CD4-positive, CD25-positive, alpha-beta regulatory T cell (primary cell): ENCODE measurements around the gene SENP7. TPM values are rescaled to one million over a fixed set of nuclear protein-coding genes. Genes with fewer than 3 reads are reported as not detected.

Experiments used
- ATAC-seq, 2 donors: fragments of 150-1000 bp; cut with Tn5 transposase; one replicate each; pipeline ENCODE4 v1.10.0; 2021; ENCODE audit warnings: low read depth in 2 of 2, moderate number of reproducible peaks in 2 of 2, moderate library complexity in 1 of 2
- DNase-seq, 3 donors: peaks; one replicate each; pipeline versions ENCODE4 v3.0.0 to v3.0.0-alpha.2; 2012 to 2022; ENCODE audit warnings: mixed read lengths in 1 of 3
- H3K27ac ChIP-seq: one replicate; pipeline ENCODE4 v1.7.0; 2013; ENCODE audit warnings: mild to moderate bottlenecking, low read length; ENCODE audit not compliant: insufficient read depth, poor library complexity, severe bottlenecking
- H3K27me3 ChIP-seq: one replicate; pipeline ENCODE4 v1.7.0; 2013; ENCODE audit warnings: low read length; ENCODE audit not compliant: control insufficient read depth, insufficient read depth
- H3K36me3 ChIP-seq: one replicate; pipeline ENCODE4 v1.7.0; 2013; ENCODE audit warnings: mild to moderate bottlenecking, low read length, moderate library complexity; ENCODE audit not compliant: control insufficient read depth, insufficient read depth
- H3K4me1 ChIP-seq: 2 replicates; pipeline ENCODE4 v1.7.0; 2013; ENCODE audit warnings: mild to moderate bottlenecking, low read length; ENCODE audit not compliant: insufficient read depth, control insufficient read depth, poor library complexity, severe bottlenecking
- H3K4me3 ChIP-seq: one replicate; pipeline ENCODE4 v1.7.0; 2013; ENCODE audit warnings: low read depth, mild to moderate bottlenecking, low read length, moderate library complexity
- H3K9me3 ChIP-seq, 2 experiments: 1 replicate in 1 of 2; 2 replicates in 1 of 2; pipeline ENCODE4 v1.7.0; 2013; ENCODE audit warnings: low read length in 2 of 2, mild to moderate bottlenecking in 1 of 2, moderate library complexity in 1 of 2; ENCODE audit not compliant: control insufficient read depth in 2 of 2
- H3K27ac Mint-ChIP-seq, 3 donors: one replicate each; pipeline ENCODE4 v1.8.0; 2020 to 2022; ENCODE audit warnings: mild to moderate bottlenecking in 3 of 3, mixed read lengths in 3 of 3, moderate library complexity in 2 of 3
- H3K27me3 Mint-ChIP-seq: one replicate; pipeline ENCODE4 v1.8.0; 2022; ENCODE audit warnings: mild to moderate bottlenecking, mixed read lengths
- H3K36me3 Mint-ChIP-seq: one replicate; pipeline ENCODE4 v1.8.0; 2020; ENCODE audit warnings: mixed read lengths
- H3K4me1 Mint-ChIP-seq, 4 donors: one replicate each; pipeline ENCODE4 v1.8.0; 2020 to 2022; ENCODE audit warnings: mixed read lengths in 4 of 4, mild to moderate bottlenecking in 1 of 4
- H3K4me3 Mint-ChIP-seq, 4 donors: one replicate each; pipeline ENCODE4 v1.8.0; 2020 to 2022; ENCODE audit warnings: mild to moderate bottlenecking in 4 of 4, mixed read lengths in 4 of 4, moderate library complexity in 3 of 4
- H3K9me3 Mint-ChIP-seq, 7 donors: one replicate each; pipeline ENCODE4 v1.8.0; 2020 to 2022; ENCODE audit warnings: mixed read lengths in 7 of 7, mild to moderate bottlenecking in 3 of 7, moderate library complexity in 2 of 7
- polyA plus RNA-seq, 4 donors: library from polyadenylated mRNA; unstranded; fragments of 300-500 nt; fragmentation: Illumina TruSeq; gene quantifications; one replicate each; pipeline ENCODE4 v1.2.3, GENCODE V29; 2021
- total RNA-seq: library from RNA; stranded (reverse); gene quantifications from one replicate; pipeline ENCODE4 v1.2.3, GENCODE V29; 2022

The SENP7 gene
- total and polyA plus RNA-seq, 5 donors from 2014 or later = 7.8 to 49.9 (median 9.8) TPM

- ATAC-seq (no peak), DNase-seq (no peak)
- no peak overlapping the region for H3K27ac Mint-ChIP-seq
- no peaks in the 10 kb centered on the region for H3K27me3 Mint-ChIP-seq
- no peak overlapping the region for H3K4me3 Mint-ChIP-seq
- Histone ChIP-seq H3K36me3 (no peaks in the 10 kb centered on the region), H3K4me3 (no peak overlapping the region), H3K27me3 (no peaks in the 10 kb centered on the region), H3K9me3 (peaks cover 8 to 14% of the 10 kb centered on the region in 2 experiments), H3K27ac (no peak overlapping the region), H3K4me1 (no peaks in the 10 kb centered on the region)
- H3K36me3 Mint-ChIP-seq = peaks cover 12% of the 10 kb centered on the region
- peaks cover 2 to 30% (median 17%) of the 10 kb centered on the region in 7 donors for H3K9me3 Mint-ChIP-seq
- peaks cover 0 to 6% (median 0%) of the 10 kb centered on the region in 4 donors for H3K4me1 Mint-ChIP-seq
These were observed 209.8 kb downstream of the SENP7 start for GRCh38 chr3:101303089-101303731.

- no peak overlapping the region for H3K27ac Mint-ChIP-seq
- no peak overlapping the region for H3K4me3 Mint-ChIP-seq
- no peaks in the 10 kb centered on the region for H3K4me1 ChIP-seq
- H3K4me3 ChIP-seq = no peak overlapping the region
- H3K36me3 Mint-ChIP-seq = peaks cover 8% of the 10 kb centered on the region
- DNase-seq = no peak
- H3K9me3 ChIP-seq = peaks cover 0 to 5% of the 10 kb centered on the region in 2 experiments
- H3K27me3 ChIP-seq = no peaks in the 10 kb centered on the region
- H3K27me3 Mint-ChIP-seq = no peaks in the 10 kb centered on the region
- H3K27ac ChIP-seq = no peak overlapping the region
- peaks cover 0 to 6% (median 0%) of the 10 kb centered on the region in 4 donors for H3K4me1 Mint-ChIP-seq
- no peak for ATAC-seq
- H3K9me3 Mint-ChIP-seq = peaks cover 0 to 32% (median 17%) of the 10 kb centered on the region in 7 donors
- no peaks in the 10 kb centered on the region for H3K36me3 ChIP-seq
These were observed 212.9 kb downstream of the SENP7 start for GRCh38 chr3:101300073-101300472.

- no peak overlapping the region for H3K27ac ChIP-seq
- H3K4me3 ChIP-seq = no peak overlapping the region
- no peaks in the 10 kb centered on the region for H3K36me3 ChIP-seq
- DNase-seq = no peak
- no peaks in the 10 kb centered on the region for H3K4me1 ChIP-seq
- peaks cover 0 to 3% of the 10 kb centered on the region in 2 experiments for H3K9me3 ChIP-seq
- peaks cover 8% of the 10 kb centered on the region for H3K36me3 Mint-ChIP-seq
- H3K27ac Mint-ChIP-seq = no peak overlapping the region
- no peak for ATAC-seq
- H3K27me3 ChIP-seq = no peaks in the 10 kb centered on the region
- no peaks in the 10 kb centered on the region for H3K27me3 Mint-ChIP-seq
- H3K4me1 Mint-ChIP-seq = no peaks in the 10 kb centered on the region
- peaks cover 0 to 32% (median 13%) of the 10 kb centered on the region in 7 donors for H3K9me3 Mint-ChIP-seq
- no peak overlapping the region for H3K4me3 Mint-ChIP-seq
These were observed 221.0 kb downstream of the SENP7 start for GRCh38 chr3:101292027-101292426.

GRCh38 chr3:101288294-101288693 is 224.7 kb downstream of the SENP7 start:
- peaks cover 0 to 4% (median 1%) of the 10 kb centered on the region in 4 donors for H3K4me1 Mint-ChIP-seq
- DNase-seq = no peak

GRCh38 chr3:101284757-101285156 is 228.3 kb downstream of the SENP7 start:
- H3K27me3 ChIP-seq = no peaks in the 10 kb centered on the region
- ATAC-seq = no peak

More at GRCh38 chr3:101288294-101288693, 224.7 kb downstream of the SENP7 start:
- peaks cover 0 to 12% (median 3%) of the 10 kb centered on the region in 7 donors for H3K9me3 Mint-ChIP-seq
- peaks cover 6% of the 10 kb centered on the region for H3K36me3 Mint-ChIP-seq
- H3K9me3 ChIP-seq = no peaks in the 10 kb centered on the region
- H3K27ac ChIP-seq = no peak overlapping the region
- no peak overlapping the region for H3K4me3 ChIP-seq
- H3K27me3 Mint-ChIP-seq = no peaks in the 10 kb centered on the region
- H3K4me3 Mint-ChIP-seq = no peak overlapping the region
- no peaks in the 10 kb centered on the region for H3K36me3 ChIP-seq
- ATAC-seq = no peak
- no peak overlapping the region for H3K27ac Mint-ChIP-seq
- no peaks in the 10 kb centered on the region for H3K4me1 ChIP-seq
- no peaks in the 10 kb centered on the region for H3K27me3 ChIP-seq

GRCh38 chr3:101281521-101282030 is 231.4 kb downstream of the SENP7 start:
- ATAC-seq (no peak), DNase-seq (no peak)
- Mint-ChIP-seq H3K4me1 (peaks cover 0 to 4% (median 1%) of the 10 kb centered on the region in 4 donors), H3K9me3 (peaks cover 0 to 2% (median 0%) of the 10 kb centered on the region in 7 donors), H3K27me3 (no peaks in the 10 kb centered on the region), H3K27ac (no peak overlapping the region), H3K4me3 (no peak overlapping the region), H3K36me3 (no peaks in the 10 kb centered on the region)
- Histone ChIP-seq H3K4me3 (no peak overlapping the region), H3K27me3 (no peaks in the 10 kb centered on the region), H3K36me3 (no peaks in the 10 kb centered on the region), H3K27ac (no peak overlapping the region), H3K4me1 (no peaks in the 10 kb centered on the region), H3K9me3 (no peaks in the 10 kb centered on the region)

More at GRCh38 chr3:101284757-101285156, 228.3 kb downstream of the SENP7 start:
- Histone ChIP-seq H3K27ac (no peak overlapping the region), H3K9me3 (no peaks in the 10 kb centered on the region), H3K36me3 (no peaks in the 10 kb centered on the region), H3K4me3 (no peak overlapping the region), H3K4me1 (no peaks in the 10 kb centered on the region)
- peaks cover 0 to 4% (median 1%) of the 10 kb centered on the region in 4 donors for H3K4me1 Mint-ChIP-seq
- peaks cover 0 to 12% (median 3%) of the 10 kb centered on the region in 7 donors for H3K9me3 Mint-ChIP-seq
- no peak for DNase-seq
- H3K27ac Mint-ChIP-seq = no peak overlapping the region
- no peak overlapping the region for H3K4me3 Mint-ChIP-seq
- H3K36me3 Mint-ChIP-seq = peaks cover 6% of the 10 kb centered on the region
- H3K27me3 Mint-ChIP-seq = no peaks in the 10 kb centered on the region

- Mint-ChIP-seq H3K4me3 (no peak overlapping the region), H3K4me1 (no peaks in the 10 kb centered on the region), H3K27me3 (no peaks in the 10 kb centered on the region), H3K36me3 (no peaks in the 10 kb centered on the region), H3K9me3 (no peaks in the 10 kb centered on the region), H3K27ac (no peak overlapping the region)
- DNase-seq = no peak
- no peak overlapping the region for H3K4me3 ChIP-seq
- H3K4me1 ChIP-seq = no peaks in the 10 kb centered on the region
- H3K9me3 ChIP-seq = no peaks in the 10 kb centered on the region
- H3K36me3 ChIP-seq = no peaks in the 10 kb centered on the region
- no peaks in the 10 kb centered on the region for H3K27me3 ChIP-seq
- ATAC-seq = no peak
- no peak overlapping the region for H3K27ac ChIP-seq
These were observed 233.1 kb downstream of the SENP7 start for GRCh38 chr3:101279765-101280385.
